NCI-H146 (cell line): Measurements from ENCODE around the gene GRID1.
"Not testable (repeated sequence)": the region's sequence is repeated elsewhere in the genome, so short reads cannot be mapped to it uniquely, and the experiment has no call there.

ENCODE experiments used
- DNase-seq: peaks from one replicate; lab custom pipeline; 2025; lab: John Stamatoyannopoulos, UW

Gene GRID1

DNA sequence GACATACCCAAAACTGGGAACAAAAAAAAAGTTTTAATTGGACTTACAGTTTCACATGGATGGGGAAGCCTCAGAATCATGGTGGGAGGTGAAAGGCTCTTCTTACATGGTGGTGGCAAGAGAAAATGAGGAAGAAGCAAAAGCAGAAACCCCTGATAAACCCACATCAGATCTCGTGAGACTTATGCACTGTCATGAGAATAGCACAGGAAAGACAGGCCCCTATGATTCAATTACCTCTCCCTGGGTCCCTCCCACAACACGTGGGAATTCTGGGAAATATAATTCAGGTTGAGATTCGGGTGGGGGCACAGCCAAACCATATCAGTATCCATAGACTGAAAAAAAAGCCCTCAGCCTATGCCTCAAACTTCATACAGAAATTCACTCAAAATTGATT, 647.2 kb downstream of the GRID1 start:
- no peak for DNase-seq

DNA sequence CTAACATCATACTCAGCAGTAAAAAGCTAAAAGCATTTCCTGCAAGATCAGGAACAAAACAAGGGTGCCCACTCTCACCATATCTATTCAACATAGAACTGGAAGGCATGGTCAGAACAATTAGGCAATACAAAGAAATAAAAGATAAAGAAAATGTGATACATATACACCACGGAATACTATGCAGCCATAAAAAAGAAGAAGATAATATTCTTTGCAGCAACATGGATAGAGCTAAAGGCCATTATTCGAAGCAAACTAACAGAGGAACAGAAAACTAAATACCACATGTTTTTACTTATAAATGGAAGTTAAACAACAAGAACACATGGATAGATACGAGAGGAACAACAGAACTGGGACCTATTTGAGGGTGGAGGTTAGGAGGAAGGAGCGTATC, 652.7 kb downstream of the GRID1 start:
- no peak for DNase-seq

DNA sequence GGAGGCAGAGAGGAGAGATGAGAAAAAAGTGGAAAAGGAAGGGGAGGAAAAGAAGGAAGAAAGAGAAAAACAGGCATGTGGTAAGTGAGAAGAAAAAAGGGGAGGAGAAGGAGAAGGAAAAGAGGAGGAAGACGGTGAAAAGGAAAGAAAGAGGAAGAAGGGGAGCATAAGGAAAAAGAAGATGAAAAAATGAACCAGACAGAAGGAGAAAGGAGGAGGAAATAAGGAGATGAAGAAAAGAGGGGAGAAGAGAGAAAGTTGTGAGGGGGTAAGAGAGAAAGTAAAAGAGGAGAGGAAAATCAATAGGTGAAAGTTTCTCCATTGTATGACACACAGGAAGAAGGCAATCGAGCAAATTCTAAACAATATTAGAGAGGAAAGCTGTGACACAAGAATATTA, 663.8 kb downstream of the GRID1 start:
- DNase-seq: no peak

DNA sequence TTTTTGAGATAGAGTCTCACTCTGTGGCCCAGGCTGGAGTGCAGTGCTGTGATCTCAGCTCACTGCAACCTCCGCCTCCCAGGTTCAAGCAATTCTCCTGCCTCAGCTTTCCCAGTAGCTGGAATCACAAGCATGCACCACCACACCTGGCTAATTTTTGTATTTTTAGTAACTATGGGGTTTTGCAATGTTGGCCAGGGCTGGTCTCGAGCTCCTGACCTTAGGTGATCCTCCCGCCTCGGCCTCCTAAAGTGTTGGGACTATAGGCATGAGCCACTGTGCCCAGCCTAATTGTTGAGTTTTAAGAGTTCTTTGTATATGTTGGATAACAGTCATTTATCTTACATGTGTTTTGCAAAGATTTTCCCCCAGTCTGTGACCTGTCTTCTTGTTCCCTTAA, 667.5 kb downstream of the GRID1 start:
- DNase-seq: not testable (repeated sequence)

DNA sequence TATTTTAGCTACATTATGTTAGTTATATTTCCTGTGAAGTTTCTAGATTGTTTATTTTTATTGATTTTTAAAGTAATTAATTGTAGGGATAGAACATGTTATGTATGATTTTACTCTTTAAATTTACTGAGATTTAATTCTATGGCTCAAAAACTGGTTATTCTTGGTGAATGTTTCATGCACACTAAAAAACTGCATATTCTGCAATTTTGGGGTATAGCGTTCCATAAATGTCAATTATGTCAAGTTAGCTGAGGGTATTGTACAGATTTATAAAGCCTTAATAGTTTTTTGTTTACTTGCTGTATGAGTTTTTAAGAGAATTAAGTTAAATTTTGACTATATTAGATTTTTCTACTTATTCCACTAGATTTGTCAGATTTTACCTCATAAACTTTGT, 669.7 kb downstream of the GRID1 start:
- DNase-seq: no peak

DNA sequence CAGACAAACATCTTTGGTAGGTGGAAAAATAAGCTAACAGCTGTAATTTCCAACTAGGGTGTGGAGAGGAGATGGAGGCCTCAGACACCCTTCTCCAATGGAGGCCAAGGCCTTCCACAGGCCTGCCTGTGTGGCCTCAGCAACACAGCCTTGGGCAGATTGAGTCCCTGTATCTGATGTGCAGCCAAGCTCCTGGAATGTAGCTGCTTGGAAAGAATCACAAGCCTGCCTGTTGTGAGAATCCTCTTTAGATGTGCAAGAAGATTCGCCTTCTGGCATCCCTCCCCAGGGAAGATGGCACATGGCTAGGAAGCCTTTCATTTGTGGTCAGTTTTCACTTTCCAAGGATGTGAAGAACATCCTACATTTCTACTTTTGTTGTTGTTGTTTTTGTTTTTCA, 684.0 kb downstream of the GRID1 start:
- no peak for DNase-seq

DNA sequence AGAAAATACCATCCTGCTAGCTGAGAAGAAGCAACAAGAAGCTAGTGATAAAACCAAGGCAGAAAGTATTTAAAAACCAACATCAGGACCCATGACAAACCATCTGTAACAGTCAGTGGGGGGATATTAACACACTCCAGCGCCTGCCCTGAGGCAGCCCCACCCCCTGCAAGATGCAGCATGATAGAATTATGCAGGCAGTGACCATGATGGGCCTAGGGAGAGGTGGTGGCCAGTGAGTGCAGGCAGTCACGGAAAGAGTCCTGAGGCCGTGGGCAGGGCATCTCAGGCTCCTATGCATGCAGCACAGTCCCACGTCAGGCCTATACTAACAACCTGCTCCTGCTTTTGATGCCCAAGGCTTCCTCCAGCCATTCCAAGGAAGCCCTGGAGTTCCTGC, 686.9 kb downstream of the GRID1 start:
- DNase-seq: no peak

DNA sequence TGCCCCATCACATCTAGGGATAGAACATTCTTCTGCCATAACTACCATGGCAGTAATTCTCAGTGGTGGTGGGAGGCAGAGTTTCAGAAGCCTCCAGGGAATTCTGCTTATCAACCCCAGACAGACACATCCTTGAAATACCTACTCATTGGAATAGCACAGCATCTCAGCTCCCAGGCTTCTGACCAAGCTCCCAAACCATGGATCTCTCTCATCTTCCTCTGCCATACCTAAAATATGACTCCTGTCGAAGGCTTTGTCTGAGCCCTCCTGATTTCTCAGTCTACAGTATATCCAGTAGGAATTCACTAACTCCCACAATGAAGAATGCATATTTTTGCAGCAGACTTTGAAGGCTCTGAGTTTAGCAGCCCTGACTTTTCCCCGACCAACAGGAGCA, 687.5 kb downstream of the GRID1 start:
- no peak for DNase-seq

DNA sequence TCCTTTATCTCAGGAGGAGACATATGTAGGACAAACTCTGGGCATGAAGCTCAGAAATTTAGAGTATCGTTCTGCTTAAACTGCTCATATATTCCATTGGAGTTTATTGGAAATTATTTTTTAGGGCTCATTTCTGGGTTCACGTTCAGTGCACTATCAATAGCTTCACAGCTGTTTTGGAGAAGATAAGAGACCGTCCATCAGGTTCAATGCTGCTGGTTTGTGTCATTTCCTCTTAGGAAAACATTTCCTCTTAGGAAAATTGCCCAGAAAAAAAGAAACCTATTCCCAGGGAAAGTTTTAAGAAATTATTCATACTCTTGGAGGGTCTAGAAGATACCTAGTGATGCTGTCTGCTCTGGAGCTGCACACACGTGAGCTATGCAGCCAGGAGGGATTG, 691.7 kb downstream of the GRID1 start:
- no peak for DNase-seq

DNA sequence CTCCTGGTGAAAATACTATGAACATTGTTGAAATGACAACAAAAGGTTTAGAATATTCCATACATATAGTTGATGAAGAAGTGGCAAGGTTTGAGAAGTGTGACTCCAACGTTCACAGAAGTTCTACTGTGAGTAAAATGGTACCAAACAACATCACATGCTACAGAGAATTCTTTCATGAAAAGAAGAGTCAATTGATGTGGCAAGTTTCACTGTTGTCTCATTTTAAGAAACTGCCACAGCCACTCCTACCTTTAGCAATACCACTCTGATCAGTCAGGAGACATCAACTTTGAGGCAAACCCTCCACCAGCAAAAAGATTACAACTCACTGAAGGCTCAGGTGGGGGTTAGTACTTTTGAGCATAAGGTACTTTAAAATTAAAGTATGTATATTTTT, 693.3 kb downstream of the GRID1 start:
- DNase-seq: no peak

DNA sequence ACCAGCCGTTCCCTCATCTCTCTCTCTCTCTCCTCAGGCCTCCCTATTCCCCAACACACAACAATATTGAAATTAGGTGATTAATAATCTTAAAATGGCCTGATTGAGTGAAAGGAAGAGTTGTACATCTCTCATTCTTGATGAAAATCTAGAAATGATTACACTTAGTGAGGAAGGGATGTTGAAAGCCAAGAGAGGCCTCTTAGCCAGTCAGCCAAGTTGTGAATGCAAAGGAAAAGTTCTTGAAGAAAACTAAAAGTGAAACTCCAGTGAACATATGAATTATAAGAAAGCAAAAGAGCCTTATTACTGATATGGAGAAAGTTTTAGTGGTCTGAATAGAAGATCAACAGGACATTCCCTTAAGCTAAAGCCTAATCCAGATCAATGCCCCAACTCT, 695.1 kb downstream of the GRID1 start:
- no peak for DNase-seq

DNA sequence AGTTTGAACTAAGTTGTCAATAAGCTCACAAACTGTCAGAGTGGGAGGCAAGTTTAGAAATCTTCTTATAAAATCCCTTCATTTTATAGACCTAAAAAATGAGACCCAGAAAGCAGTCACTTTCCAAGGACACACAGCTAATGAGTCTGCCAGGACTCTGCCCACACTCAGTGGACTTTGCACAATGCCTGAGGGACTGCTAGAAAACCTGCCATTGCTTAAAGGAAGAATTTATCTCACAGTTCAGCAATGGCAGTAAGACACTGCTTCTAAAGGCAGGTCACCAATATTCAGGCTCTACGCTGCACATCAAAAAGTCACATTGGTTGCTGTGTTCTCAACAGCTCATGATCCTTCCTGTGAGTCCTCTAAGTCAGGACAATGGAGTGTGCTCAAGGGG, 698.1 kb downstream of the GRID1 start:
- DNase-seq: no peak

DNA sequence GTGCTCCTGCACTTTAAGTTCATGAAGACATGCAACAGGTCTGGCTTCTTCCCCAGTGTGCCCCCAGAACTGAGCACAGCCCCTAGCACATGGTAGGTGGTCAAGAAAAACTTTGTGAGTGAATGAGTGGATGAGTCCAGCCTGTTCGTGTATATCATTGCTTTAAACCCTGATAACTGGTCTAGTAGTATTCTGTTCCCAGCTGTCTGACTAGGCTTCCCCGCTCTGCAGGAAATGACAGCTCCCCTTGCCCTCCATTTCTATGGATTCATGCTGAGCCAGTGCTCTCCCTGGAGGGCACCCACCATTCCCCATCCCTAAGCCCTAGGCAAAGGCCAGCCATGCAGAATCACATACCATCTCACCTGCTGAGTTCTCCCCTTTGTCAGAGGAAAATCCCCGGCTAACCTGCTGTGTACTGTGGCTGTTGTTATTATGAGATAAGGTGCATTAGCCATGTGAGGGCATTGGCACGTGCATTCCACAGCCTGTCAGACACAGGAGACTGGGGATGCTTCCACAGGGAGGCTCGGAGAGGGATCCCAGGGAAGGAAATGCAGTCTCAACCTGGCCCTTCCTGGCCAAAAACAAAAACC, 698.9 kb downstream of the GRID1 start:
- DNase-seq: peak; percentile 86

DNA sequence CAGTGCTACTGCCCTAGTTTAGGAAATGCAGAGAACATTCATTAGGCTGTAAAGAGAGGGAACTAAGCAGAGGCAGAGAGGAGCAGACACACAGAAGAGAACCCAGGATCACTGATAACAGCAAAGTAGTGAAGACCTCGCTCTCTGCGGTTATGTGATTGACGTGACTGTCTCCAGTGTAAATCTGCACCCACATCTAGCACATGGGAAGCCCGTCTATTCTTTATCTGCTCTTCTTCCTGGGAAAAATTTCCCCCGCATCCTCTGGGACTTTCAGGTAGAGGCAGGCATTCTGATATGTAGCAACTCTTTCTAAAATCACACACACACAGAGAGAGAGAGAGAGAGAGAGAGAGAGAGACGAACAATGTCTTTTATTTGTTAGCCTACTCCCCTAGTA, 699.6 kb downstream of the GRID1 start:
- DNase-seq: no peak

DNA sequence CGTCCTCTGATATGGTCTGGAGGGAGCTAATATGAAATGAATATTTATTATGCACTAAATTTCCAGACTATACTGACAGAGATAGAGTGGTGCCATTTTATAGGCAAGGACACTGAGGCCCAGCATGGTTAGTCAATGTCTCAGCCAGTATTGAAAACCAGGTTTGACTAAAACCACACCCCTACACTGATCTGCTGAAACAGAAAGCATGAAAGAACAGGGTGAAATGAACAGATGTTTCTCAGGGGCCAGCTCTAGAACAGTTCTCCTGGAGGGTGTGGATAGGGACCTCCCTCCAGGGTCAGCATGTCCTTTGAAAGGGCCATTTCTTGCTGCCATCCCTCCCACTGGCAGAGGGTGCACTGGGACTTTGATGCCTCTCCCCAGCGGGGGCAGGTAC, 700.5 kb downstream of the GRID1 start:
- DNase-seq: no peak

DNA sequence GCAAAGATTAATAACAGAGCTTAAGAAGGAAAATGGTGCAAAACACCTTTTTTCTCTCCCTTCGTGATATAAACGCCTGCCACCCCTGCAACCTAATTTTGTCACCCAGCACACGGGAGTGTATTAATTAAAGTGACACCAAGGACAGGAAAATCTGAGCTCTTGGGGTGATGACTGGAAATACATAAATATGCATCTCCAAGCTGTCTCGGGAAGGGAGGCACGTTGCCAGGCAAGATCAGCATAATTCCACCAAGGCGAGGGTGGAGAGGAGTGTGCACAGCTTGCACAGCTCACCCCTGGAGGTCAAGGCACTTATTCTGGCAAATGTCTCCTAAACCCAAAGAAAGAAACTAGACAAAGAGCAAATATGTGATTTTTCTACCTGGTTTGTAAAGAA, 700.9 kb downstream of the GRID1 start:
- no peak for DNase-seq

DNA sequence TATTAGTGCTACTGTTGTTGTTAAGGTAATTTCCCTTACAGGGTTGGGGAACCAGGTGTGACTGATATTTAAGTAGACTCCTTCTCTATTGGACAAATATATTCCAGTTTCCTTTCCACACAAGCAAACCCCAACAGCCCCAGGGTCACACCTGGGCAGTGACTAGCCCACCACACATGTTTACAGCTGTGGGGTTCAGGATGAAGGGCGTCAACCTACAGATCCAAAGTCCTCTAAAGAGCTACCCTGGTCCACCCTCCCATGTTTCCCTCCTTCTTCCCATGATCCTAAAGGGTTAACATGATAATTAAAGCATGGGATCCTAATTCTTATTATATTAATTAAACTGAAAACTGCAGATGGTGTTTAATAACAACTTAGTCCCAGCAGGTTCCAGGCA, 701.5 kb downstream of the GRID1 start:
- DNase-seq: no peak

DNA sequence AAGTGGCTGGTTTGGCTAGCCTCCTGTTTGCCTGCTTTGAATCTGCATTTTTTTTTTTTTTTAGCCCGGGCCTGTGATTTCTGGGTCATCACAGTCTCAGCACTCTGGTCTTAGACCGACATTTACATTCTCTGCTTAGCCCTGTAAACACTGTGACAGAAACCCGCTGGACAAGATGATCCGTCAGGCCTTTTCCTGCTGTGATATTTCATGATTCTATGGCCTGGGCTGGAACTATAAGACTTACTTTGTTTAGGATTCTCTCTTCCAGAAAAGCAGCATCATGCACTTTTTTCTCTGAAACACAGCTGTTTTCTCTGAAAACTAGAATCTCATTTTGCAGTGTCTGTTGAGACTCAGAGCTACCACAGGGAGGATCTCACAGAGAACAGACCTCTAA, 705.5 kb downstream of the GRID1 start:
- no peak for DNase-seq

DNA sequence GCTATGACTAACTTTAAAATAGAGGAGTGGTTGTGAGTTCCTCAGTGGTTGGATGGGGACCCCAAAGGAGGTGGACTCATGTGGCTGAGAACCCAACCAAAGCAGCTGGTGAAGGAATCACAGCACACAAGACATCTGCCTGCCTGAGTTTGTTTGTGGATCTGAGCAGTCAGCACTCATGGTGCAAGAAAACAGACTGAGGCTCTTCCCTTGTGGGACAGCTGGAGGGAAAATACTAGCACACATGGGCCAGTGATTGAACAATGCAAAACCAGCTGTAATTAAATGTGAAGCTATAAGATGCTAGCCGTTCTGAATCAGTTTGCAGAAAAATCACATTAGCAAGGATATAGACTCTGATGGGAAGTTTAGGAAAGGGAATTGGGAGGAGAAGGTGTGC, 707.3 kb downstream of the GRID1 start:
- no peak for DNase-seq

DNA sequence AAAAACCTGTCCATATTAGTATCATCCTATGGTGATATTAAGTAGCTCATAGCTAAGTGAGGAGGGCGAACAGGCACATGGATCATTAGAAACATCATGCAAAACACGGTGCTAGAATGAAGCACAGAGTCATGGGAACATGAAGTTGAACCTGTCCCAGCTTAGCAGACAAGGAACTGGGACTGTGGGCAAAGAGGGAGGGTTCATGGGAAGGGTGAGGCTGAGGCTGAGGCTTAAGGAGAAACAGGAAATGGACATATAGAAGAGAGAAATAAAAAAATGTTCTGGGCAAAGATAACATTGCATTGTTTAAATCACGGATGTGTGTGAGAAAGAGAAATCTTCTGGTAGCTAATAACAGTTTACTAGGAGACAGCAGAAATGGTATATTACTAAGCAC, 708.1 kb downstream of the GRID1 start:
- no peak for DNase-seq

DNA sequence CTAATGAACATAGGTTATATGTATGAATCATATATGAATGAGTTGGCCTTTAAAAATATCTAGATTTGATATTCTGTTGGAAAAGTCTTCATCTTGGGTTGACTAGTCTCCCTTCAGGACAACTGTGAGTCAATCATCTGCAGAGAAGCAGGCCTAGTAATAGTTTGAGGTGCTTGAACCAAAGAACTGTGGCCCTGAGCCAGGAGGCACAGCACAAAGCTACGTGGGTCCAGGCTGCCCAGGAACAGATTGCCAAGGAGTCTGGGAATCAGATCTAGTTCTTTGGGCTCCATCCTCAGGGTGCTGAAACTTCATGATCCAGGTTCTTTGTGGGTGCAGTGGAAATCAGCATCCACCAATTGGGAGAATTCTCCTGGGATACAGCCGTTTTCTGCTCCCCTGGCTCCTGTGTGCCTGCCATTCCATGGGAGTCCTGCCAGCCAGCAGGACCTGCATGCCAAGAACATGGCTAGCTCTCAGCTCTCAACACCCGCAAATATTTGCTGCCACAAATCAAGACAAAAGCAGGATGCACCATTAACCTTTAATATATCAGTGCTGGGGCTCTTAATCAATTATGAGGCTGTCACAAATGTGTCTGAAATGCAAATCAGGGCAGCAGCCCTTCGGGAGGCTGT, 709.0 kb downstream of the GRID1 start:
- DNase-seq: no peak

DNA sequence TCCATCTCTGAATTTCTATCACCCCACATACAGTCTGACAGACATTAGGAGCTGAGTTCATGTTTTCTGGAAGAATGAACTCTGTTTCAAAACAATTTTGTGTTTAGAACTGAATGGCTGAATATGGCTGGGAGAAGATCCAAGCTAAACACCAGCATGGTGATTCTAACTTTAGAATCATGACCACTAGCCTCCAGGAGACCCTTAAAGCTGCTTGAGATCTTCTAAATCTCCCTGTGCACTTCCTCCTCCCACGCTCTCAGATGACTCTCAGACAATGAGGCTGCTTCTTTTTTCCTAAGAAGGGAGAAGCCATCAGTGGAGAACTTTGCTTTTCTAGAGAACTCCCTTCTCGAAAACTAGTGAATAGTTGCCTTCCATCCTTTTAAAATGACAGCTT, 711.2 kb downstream of the GRID1 start:
- no peak for DNase-seq

DNA sequence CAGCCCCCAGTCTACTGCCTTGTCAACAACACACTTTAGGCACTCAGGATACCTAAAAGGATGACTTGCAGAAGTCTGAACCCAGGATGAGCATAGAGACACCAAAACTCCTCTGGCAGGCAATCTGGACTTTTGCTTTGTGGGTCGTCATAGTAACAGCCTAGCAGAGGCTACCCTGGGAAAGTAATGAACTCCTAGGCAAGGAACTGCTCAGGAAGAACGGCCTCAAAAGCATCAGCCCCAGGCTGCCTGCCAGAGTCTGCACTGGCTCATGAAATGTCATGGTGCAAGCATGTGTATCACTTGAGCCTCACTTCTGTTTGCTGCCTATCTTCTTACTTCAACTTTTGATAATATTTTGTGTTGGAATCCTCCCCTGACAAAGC, 715.1 kb downstream of the GRID1 start:
- DNase-seq: no peak

DNA sequence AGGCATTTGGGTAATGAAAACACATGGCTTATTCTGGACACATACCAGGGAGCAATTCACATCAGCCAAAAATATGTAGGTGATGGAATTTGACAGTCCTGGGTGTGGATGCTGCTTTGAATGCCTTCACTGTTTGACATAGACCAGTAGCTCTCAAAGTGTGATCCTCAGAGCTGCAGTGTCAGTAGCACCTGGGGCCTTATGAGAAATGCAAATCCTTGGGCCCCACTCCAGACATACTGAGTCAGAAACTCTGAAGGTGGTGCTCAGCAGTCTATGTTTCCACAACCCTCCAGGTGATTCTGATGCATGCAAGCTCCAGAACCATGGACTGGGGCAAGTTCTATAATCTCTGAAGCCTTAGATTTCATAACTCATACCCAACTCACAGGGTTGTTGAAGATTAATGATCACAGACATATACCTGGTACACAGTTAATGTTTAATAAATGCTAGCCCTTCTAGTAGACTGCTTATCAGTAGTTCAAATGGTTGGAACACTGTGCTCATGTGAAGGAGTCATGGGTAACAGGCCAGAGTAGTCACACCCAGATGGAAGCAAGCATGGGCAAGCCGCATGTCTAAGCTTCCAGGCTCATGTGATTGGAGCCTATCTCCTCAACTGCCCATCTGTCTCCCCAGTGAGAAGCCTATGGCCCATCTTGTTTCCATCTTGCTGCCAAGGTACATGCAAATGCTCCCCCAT, 715.7 kb downstream of the GRID1 start:
- no peak for DNase-seq
